Osteocyte (in vitro differentiated cells): ENCODE data around the gene SPDYA. TPM values are rescaled to one million over a fixed set of nuclear protein-coding genes. Genes with fewer than 3 reads are reported as not detected.
A peak's percentile ranks its signal among the peaks of the same experiment; 100 is the strongest.

ENCODE experiments used
- DNase-seq: peaks from one replicate; pipeline ENCODE4 v3.0.0; 2021; ENCODE audit warnings: mixed read lengths; ENCODE audit not compliant: unreplicated experiment; ENCODE audit errors: extremely low spot score
- H3K27ac Mint-ChIP-seq: one replicate; pipeline ENCODE4 v1.8.0; 2021; ENCODE audit warnings: mild to moderate bottlenecking, mixed read lengths; ENCODE audit not compliant: unreplicated experiment
- H3K27me3 Mint-ChIP-seq: one replicate; pipeline ENCODE4 v1.8.0; 2021; ENCODE audit warnings: mixed read lengths; ENCODE audit not compliant: unreplicated experiment
- H3K36me3 Mint-ChIP-seq: one replicate; pipeline ENCODE4 v1.8.0; 2021; ENCODE audit warnings: mixed read lengths; ENCODE audit not compliant: unreplicated experiment
- H3K4me1 Mint-ChIP-seq: one replicate; pipeline ENCODE4 v1.8.0; 2021; ENCODE audit warnings: mixed read lengths; ENCODE audit not compliant: unreplicated experiment
- H3K4me3 Mint-ChIP-seq: one replicate; pipeline ENCODE4 v1.8.0; 2021; ENCODE audit warnings: mild to moderate bottlenecking, moderate library complexity, mixed read lengths; ENCODE audit not compliant: unreplicated experiment
- H3K9me3 Mint-ChIP-seq: one replicate; pipeline ENCODE4 v1.8.0; 2021; ENCODE audit warnings: mixed read lengths; ENCODE audit not compliant: unreplicated experiment
- long read RNA-seq: library from polyadenylated mRNA; unstranded; transcript quantifications from one replicate; pipeline ENCODE4 v2.0.0, GENCODE V29; 2021
- total RNA-seq: library from RNA; stranded (reverse); gene quantifications from 2 replicates; pipeline ENCODE4 v1.2.1, GENCODE V29; 2021
- TF ChIP-seq, protein P1 (sequence below): fragments of 200-600 bp; sonication (generic); IDR thresholded peaks from 2 replicates; pipeline ENCODE4 v1.5.0; 2021; ENCODE audit warnings: antibody characterized with exemption, mild to moderate bottlenecking, moderate library complexity

SPDYA gene
- 0.62 and 1.2 TPM in 2 replicates for total RNA-seq
- long read RNA-seq, partial matches to known transcripts, result 0 of 2 reads
- long read RNA-seq, other reads (novel, unspliced or antisense), result 2 of 2 reads

DNA sequence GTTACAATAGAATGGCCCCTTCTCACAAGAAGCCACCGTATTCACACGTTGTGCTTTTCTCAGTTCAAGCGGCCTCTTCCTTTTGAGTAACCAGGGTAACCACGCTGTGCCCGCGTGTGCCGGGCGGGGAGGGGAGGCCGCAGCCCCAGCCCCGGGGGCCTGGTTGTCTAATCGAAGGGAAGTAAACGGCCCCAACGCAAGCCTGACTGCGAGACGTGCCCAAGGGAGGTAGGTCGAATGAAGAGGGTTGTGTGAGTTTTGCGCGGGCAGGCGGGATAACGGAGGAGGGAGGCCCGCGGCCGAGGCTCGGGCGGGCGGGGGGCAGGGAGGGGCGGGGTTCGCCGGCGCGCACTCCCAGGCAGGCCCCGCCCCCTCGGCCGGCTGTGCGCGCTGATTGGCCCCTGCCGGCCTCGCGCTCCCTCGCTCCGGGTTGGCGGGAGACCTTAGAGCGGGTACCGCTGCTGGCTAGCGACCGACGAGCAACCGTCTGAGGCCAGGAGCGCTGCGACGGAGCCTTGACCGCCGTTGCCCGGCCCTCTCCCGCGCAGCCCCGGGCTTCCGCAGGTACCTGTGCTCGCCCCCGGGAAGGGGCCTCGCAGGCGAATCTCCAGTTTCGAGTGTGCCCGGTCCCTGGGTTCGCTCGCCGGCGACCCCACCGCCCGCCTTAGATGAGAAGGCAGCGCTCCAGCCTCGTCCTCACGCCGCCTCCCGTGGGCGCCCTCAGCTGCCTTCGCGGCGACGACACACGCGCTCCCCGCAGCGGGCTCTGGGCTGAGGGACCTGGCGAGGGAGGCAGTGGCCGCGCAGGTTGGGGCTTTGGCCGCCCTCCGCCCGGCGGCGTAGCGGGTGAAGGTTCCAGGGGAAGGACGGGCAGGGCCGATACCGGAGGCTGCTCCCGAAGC lies at the start of gene SPDYA:
Gene SPDYA (plus strand): TSS at position 451 of the 902 bp plus-strand sequence. CDS start 5,181 bp downstream, outside the sequence.
- peak; percentile 90 for DNase-seq
- no peak within 1 kb of the TSS for H3K27ac Mint-ChIP-seq
- H3K27me3 Mint-ChIP-seq, result no peaks in the 10 kb centered on the region
- H3K4me3 Mint-ChIP-seq, result peak within 1 kb of the TSS; percentile 77
- H3K9me3 Mint-ChIP-seq, result no peaks in the 10 kb centered on the region
- H3K4me1 Mint-ChIP-seq, result peaks cover 12% of the 10 kb centered on the region
- TF ChIP-seq, protein P1, sequence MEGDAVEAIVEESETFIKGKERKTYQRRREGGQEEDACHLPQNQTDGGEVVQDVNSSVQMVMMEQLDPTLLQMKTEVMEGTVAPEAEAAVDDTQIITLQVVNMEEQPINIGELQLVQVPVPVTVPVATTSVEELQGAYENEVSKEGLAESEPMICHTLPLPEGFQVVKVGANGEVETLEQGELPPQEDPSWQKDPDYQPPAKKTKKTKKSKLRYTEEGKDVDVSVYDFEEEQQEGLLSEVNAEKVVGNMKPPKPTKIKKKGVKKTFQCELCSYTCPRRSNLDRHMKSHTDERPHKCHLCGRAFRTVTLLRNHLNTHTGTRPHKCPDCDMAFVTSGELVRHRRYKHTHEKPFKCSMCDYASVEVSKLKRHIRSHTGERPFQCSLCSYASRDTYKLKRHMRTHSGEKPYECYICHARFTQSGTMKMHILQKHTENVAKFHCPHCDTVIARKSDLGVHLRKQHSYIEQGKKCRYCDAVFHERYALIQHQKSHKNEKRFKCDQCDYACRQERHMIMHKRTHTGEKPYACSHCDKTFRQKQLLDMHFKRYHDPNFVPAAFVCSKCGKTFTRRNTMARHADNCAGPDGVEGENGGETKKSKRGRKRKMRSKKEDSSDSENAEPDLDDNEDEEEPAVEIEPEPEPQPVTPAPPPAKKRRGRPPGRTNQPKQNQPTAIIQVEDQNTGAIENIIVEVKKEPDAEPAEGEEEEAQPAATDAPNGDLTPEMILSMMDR, result no peak
- H3K36me3 Mint-ChIP-seq, result peaks cover 16% of the 10 kb centered on the region

DNA sequence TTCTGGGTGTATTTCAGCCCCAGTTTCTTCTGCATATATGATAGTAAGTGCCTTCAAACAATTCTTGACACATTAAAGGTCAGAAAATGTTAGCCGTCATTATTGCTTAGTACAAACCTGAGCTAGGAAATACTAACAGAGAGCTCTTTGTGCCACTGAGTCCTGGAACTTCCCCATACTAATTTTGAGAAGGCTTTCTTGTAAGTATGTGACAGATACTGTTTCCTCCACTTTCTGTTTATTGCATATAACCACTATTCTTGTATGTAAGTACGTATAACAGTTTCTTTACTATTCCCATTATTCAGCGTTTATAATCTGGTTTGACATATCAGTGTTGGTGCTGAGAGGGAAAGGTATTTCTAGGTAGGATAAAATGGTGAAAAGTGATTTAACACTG lies 49.2 kb upstream of the SPDYA start:
- Mint-ChIP-seq H3K4me1 (peaks cover 52% of the 10 kb centered on the region), H3K27ac (no peak overlapping the region), H3K4me3 (no peak overlapping the region), H3K9me3 (no peaks in the 10 kb centered on the region), H3K36me3 (peaks cover 2% of the 10 kb centered on the region), H3K27me3 (no peaks in the 10 kb centered on the region)
- TF ChIP-seq, protein P1, result no peak
- no peak for DNase-seq

DNA sequence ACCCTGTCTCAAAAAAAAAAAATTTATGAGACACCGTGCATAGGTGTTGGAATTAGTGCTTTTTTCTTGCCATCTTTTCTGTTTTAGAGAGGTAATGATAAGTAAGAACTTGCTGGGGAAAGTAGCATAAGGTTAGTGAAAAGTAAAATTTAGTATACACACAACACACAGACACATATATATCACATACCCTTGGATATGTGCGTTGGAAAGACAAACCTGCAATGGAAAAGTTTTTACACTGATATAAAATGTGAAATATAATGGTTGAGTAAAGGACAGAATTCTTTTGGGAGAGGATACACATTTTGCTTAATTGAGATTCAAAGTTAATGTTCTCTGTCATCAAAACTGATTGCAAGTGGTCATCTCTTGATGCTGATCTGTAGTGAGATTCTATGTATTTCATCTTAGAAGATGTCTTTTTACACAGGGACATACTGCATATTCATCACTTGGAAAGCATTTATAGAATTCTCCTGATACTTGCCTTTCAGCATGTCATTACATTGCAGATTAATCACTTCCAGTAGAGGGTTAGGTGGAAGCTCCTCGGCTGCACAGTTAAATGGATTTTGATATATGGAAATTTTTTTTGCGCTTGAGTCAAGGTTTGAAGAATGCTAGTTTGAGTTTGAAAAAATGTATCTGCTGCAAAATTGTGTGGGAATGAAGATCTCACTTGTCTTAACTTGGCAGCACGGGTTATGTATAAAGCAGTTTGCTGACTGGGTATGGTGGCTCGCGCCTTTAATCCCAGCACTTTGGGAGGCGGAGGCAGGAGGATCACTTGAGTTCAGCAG lies 45.5 kb upstream of the SPDYA start:
- Mint-ChIP-seq H3K4me3 (no peak overlapping the region), H3K9me3 (no peaks in the 10 kb centered on the region), H3K27me3 (no peaks in the 10 kb centered on the region), H3K4me1 (peaks cover 45% of the 10 kb centered on the region), H3K27ac (no peak overlapping the region), H3K36me3 (peaks cover 9% of the 10 kb centered on the region)
- DNase-seq, result no peak
- TF ChIP-seq, protein P1, result no peak

DNA sequence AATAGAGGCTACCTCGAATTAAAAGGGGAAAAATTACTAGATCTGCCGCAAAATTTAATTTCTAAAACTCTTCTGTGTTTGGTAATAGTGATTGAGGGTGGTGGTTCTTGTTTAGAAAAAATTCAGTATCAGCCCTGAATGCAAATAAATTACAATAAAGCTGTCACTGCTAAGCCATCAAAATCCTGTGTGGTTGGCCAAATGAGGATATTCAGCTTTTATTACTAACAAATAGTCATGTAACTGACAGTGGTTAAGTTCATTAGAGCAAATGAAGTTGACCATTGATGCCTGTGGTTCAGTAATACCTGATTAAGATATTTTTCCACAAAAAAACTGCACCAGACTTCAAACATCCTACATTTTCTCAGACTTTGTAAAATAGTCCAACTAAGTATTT lies 44.6 kb upstream of the SPDYA start:
- no peak overlapping the region for H3K27ac Mint-ChIP-seq
- peaks cover 48% of the 10 kb centered on the region for H3K4me1 Mint-ChIP-seq
- no peaks in the 10 kb centered on the region for H3K27me3 Mint-ChIP-seq
- no peak for DNase-seq
- no peak overlapping the region for H3K4me3 Mint-ChIP-seq
- TF ChIP-seq, protein P1, result no peak
- H3K36me3 Mint-ChIP-seq, result peaks cover 7% of the 10 kb centered on the region
- no peaks in the 10 kb centered on the region for H3K9me3 Mint-ChIP-seq
